HL-60 (cell line): ENCODE results near the gene BCAS3.

ENCODE experiments used
- CTCF ChIP-seq: IDR thresholded peaks from one replicate; pipeline ENCODE4 v1.5.1; 2011; ENCODE audit warnings: low read length, control low read depth, inconsistent platforms; ENCODE audit not compliant: insufficient read depth
- GABPA ChIP-seq: IDR thresholded peaks from 2 replicates; pipeline ENCODE4 v1.6.1; 2012; ENCODE audit warnings: low read depth
- POLR2AphosphoS5 ChIP-seq: IDR thresholded peaks from 2 replicates; pipeline ENCODE4 v1.6.1; 2012; ENCODE audit warnings: low read depth

- TF ChIP-seq CTCF (no peak), GABPA (no peak), POLR2AphosphoS5 (no peak)
These were observed 749.9 kb downstream of the BCAS3 start for GRCh38 chr17:61427567-61427966.
